Gastrocnemius medialis (tissue), 4 donors: ENCODE results near the gene MICU1.

Source experiments
- CTCF ChIP-seq, 5 experiments: fragments of 450-650 bp in 3 of 5; fragments of 200-600 bp in 2 of 5; sonication (generic) in 2 of 5; IDR thresholded peaks in 4 of 5; conservative IDR thresholded peaks in 1 of 5; 1 replicate in 4 of 5; 2 replicates in 1 of 5; pipeline ENCODE4 v1.5.1; 2016 to 2019; ENCODE audit warnings: antibody characterized with exemption in 5 of 5, mild to moderate bottlenecking in 3 of 5, moderate library complexity in 3 of 5
- POLR2A ChIP-seq, 2 donors: fragments of 450-650 bp; IDR thresholded peaks; one replicate each; pipeline ENCODE4 v1.6.1; 2017; ENCODE audit warnings: antibody characterized with exemption in 2 of 2, mild to moderate bottlenecking in 2 of 2, moderate library complexity in 2 of 2

- TF ChIP-seq CTCF (IDR thresholded peaks at IDR 0.05 in 4 of 5, conservative IDR thresholded peaks at IDR 0.05 in 1 of 5) (no peak), POLR2A (IDR thresholded peaks at IDR 0.05) (no peak)
These were observed 23.4 kb upstream of the MICU1 start for GRCh38 chr10:72649291-72649690.
